Liver (tissue), 9 donors: ENCODE measurements around the gene TAPBPL. TPM values are rescaled to one million over a fixed set of nuclear protein-coding genes. Genes with fewer than 3 reads are reported as not detected.
"Not testable (repeated sequence)": the region's sequence is repeated elsewhere in the genome, so short reads cannot be mapped to it uniquely, and the experiment has no call there.

ENCODE experiments used
- DNase-seq: peaks from one replicate; pipeline ENCODE4 v3.0.0-alpha.2; 2017; ENCODE audit warnings: low spot score
- H3K27ac ChIP-seq, 2 donors: one replicate each; pipeline ENCODE4 v1.7.0; 2013; ENCODE audit warnings: inconsistent platforms in 2 of 2, low read length in 2 of 2, control low read depth in 1 of 2, low read depth in 1 of 2, mild to moderate bottlenecking in 1 of 2
- H3K27me3 ChIP-seq, 4 donors: one replicate each; pipeline versions ENCODE4 v1.6.1 to v1.7.0; 2013; ENCODE audit warnings: low read length in 3 of 4, inconsistent platforms in 1 of 4, mild to moderate bottlenecking in 1 of 4, moderate library complexity in 1 of 4; ENCODE audit not compliant: control insufficient read depth in 4 of 4, insufficient read depth in 4 of 4
- H3K36me3 ChIP-seq, 4 donors: one replicate each; pipeline versions ENCODE4 v1.6.1 to v1.7.0; 2013; ENCODE audit warnings: low read length in 3 of 4, mild to moderate bottlenecking in 3 of 4, low read depth in 1 of 4, moderate library complexity in 1 of 4; ENCODE audit not compliant: control insufficient read depth in 4 of 4, insufficient read depth in 3 of 4
- H3K4me1 ChIP-seq, 4 donors: one replicate each; pipeline versions ENCODE4 v1.6.1 to v1.7.0; 2013; ENCODE audit warnings: low read length in 3 of 4, mild to moderate bottlenecking in 3 of 4, moderate library complexity in 1 of 4; ENCODE audit not compliant: control insufficient read depth in 4 of 4, insufficient read depth in 4 of 4
- H3K4me3 ChIP-seq, 3 donors: one replicate each; pipeline versions ENCODE4 v1.6.1 to v1.7.0; 2013; ENCODE audit warnings: low read length in 3 of 3, control low read depth in 1 of 3, low read depth in 1 of 3, mild to moderate bottlenecking in 1 of 3
- H3K9ac ChIP-seq, 2 donors: one replicate each; pipeline ENCODE4 v1.7.0; 2013; ENCODE audit warnings: low read length in 2 of 2, mild to moderate bottlenecking in 2 of 2, moderate library complexity in 2 of 2, control low read depth in 1 of 2, low read depth in 1 of 2
- H3K9me3 ChIP-seq, 4 donors: one replicate each; pipeline versions ENCODE4 v1.6.1 to v1.7.0; 2013; ENCODE audit warnings: low read length in 3 of 4; ENCODE audit not compliant: control insufficient read depth in 4 of 4
- EGR1 ChIP-seq, 2 donors: IDR thresholded peaks; 2 replicates each; pipeline ENCODE4 v1.6.1; 2016 to 2018; ENCODE audit warnings: antibody characterized with exemption in 2 of 2, low read depth in 2 of 2
- FOXA1 ChIP-seq: IDR thresholded peaks from 2 replicates; pipeline ENCODE4 v1.6.1; 2016; ENCODE audit warnings: antibody characterized with exemption
- FOXA2 ChIP-seq: IDR thresholded peaks from 2 replicates; pipeline ENCODE4 v1.6.1; 2016; ENCODE audit warnings: antibody characterized with exemption
- GABPA ChIP-seq, 2 donors: IDR thresholded peaks in 1 of 2; conservative IDR thresholded peaks in 1 of 2; 2 replicates each; pipeline ENCODE4 v1.6.1; 2016; ENCODE audit warnings: antibody characterized with exemption in 2 of 2, mild to moderate bottlenecking in 1 of 2, moderate library complexity in 1 of 2
- HNF4A ChIP-seq, 2 donors: conservative IDR thresholded peaks; 2 replicates each; pipeline ENCODE4 v1.6.1; 2016; ENCODE audit warnings: antibody characterized with exemption in 2 of 2, mild to moderate bottlenecking in 2 of 2
- HNF4G ChIP-seq: IDR thresholded peaks from 2 replicates; pipeline ENCODE4 v1.6.1; 2016; ENCODE audit warnings: antibody characterized with exemption
- JUND ChIP-seq, 2 donors: IDR thresholded peaks; 2 replicates each; pipeline ENCODE4 v1.6.1; 2016; ENCODE audit warnings: antibody characterized with exemption in 2 of 2
- NR2F2 ChIP-seq: IDR thresholded peaks from 2 replicates; pipeline ENCODE4 v1.6.1; 2016; ENCODE audit warnings: antibody characterized with exemption
- RAD21 ChIP-seq, 2 donors: IDR thresholded peaks; 2 replicates each; pipeline ENCODE4 v1.6.1; 2016; ENCODE audit warnings: antibody characterized with exemption in 2 of 2, mild to moderate bottlenecking in 2 of 2
- RXRA ChIP-seq, 2 donors: IDR thresholded peaks; 2 replicates each; pipeline ENCODE4 v1.6.1; 2017 to 2018; ENCODE audit warnings: antibody characterized with exemption in 2 of 2, mild to moderate bottlenecking in 1 of 2
- SP1 ChIP-seq: IDR thresholded peaks from 2 replicates; pipeline ENCODE4 v1.6.1; 2018; ENCODE audit warnings: antibody characterized with exemption, mild to moderate bottlenecking
- TAF1 ChIP-seq: conservative IDR thresholded peaks from 2 replicates; pipeline ENCODE4 v1.6.1; 2016; ENCODE audit warnings: antibody characterized with exemption, mild to moderate bottlenecking
- YY1 ChIP-seq: IDR thresholded peaks from 2 replicates; pipeline ENCODE4 v1.6.1; 2016; ENCODE audit warnings: antibody characterized with exemption, mild to moderate bottlenecking
- WGBS: extraction: QIAGEN DNeasy Blood & Tissue Kit; methylation state at CpG from one replicate; pipeline ENCODE4 v1.1.7; 2013; 5-methylcytosine and 5-hydroxymethylcytosine counted together
- polyA plus RNA-seq, 2 donors: library from polyadenylated mRNA; stranded (reverse) in 1 of 2; unstranded in 1 of 2; fragments of 200-250 nt in 1 of 2; fragments of >200 nt in 1 of 2; fragmentation: Nextera tagmentation in 1 of 2; extraction: Ambion mirVana in 1 of 2; gene quantifications; one replicate each; pipeline versions ENCODE4 v1.2.1 to v1.2.3, GENCODE V29; 2013 to 2015
- total RNA-seq, 2 donors: library from RNA; depleted of rRNA; stranded (reverse); fragments of >200 nt; gene quantifications; one replicate each; pipeline ENCODE4 v1.2.3, GENCODE V29; 2014
- TF ChIP-seq, protein P1 (sequence below): IDR thresholded peaks from 2 replicates; pipeline ENCODE4 v1.6.1; 2016; ENCODE audit warnings: antibody characterized with exemption
- TF ChIP-seq, protein P2 (sequence below): IDR thresholded peaks from 2 replicates; pipeline ENCODE4 v1.6.1; 2016; ENCODE audit warnings: antibody characterized with exemption
- TF ChIP-seq, protein P3 (sequence below): IDR thresholded peaks from 2 replicates; pipeline ENCODE4 v1.6.1; 2016; ENCODE audit warnings: antibody characterized with exemption
- TF ChIP-seq, protein P4 (sequence below): IDR thresholded peaks from 2 replicates; pipeline ENCODE4 v1.6.1; 2016; ENCODE audit warnings: antibody characterized with exemption, mild to moderate bottlenecking
- TF ChIP-seq, protein P5 (sequence below): fragments of 150-350 bp; IDR thresholded peaks from 2 replicates; pipeline ENCODE4 v1.5.1; 2017; ENCODE audit warnings: improper control_type of control experiment, low read depth, low read length; ENCODE audit not compliant: missing input control
- donor health status: healthy.
- donor health status: healthy.
- donor health status: healthy.
- donor health status: healthy.
- donor health status: healthy.

Gene TAPBPL
- total and polyA plus RNA-seq, 4 donors = 9.5 to 32.9 (median 19.0) TPM

DNA sequence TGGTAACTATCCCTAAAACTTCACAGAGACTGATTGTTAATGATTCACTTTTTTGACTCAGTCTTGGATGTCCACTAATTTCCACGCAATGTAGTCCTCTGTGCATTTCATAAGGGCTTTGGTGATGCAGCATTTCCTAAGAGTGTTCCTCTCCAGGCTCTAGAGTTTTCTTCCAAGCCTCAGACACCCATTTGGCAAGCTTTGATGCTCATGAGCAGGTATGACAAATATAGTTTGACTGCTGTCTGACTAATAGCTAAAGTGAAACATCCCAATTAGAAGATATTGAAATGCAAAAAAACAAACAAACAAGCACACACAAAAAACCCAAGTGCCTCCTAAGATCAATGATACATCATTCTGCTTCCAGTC is 20.1 kb downstream of the TAPBPL start:
- Histone ChIP-seq H3K4me3 (no peak overlapping the region), H3K9ac (no peak overlapping the region), H3K9me3 (no peaks in the 10 kb centered on the region), H3K4me1 (peaks cover 10 to 32% (median 19%) of the 10 kb centered on the region in 4 donors), H3K27me3 (no peaks in the 10 kb centered on the region), H3K36me3 (no peaks in the 10 kb centered on the region), H3K27ac (no peak overlapping the region)
- 85% methylated on average over 1 of the region's 1 CpG for WGBS
- TF ChIP-seq, protein P1, sequence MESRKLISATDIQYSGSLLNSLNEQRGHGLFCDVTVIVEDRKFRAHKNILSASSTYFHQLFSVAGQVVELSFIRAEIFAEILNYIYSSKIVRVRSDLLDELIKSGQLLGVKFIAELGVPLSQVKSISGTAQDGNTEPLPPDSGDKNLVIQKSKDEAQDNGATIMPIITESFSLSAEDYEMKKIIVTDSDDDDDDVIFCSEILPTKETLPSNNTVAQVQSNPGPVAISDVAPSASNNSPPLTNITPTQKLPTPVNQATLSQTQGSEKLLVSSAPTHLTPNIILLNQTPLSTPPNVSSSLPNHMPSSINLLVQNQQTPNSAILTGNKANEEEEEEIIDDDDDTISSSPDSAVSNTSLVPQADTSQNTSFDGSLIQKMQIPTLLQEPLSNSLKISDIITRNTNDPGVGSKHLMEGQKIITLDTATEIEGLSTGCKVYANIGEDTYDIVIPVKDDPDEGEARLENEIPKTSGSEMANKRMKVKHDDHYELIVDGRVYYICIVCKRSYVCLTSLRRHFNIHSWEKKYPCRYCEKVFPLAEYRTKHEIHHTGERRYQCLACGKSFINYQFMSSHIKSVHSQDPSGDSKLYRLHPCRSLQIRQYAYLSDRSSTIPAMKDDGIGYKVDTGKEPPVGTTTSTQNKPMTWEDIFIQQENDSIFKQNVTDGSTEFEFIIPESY = no peak
- TF ChIP-seq, protein P2, sequence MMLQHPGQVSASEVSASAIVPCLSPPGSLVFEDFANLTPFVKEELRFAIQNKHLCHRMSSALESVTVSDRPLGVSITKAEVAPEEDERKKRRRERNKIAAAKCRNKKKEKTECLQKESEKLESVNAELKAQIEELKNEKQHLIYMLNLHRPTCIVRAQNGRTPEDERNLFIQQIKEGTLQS = no peak
- TF ChIP-seq NR2F2 (no peak), HNF4A (conservative IDR thresholded peaks at IDR 0.05) (no peak), SP1 (no peak), YY1 (no peak), RAD21 (IDR thresholded peaks at IDR 0.05) (no peak), TAF1 (no peak), FOXA1 (no peak), GABPA (IDR thresholded peaks at IDR 0.05 in 1 of 2, conservative IDR thresholded peaks at IDR 0.05 in 1 of 2) (no peak), RXRA (IDR thresholded peaks at IDR 0.05) (no peak), FOXA2 (no peak), JUND (IDR thresholded peaks at IDR 0.05) (no peak), EGR1 (IDR thresholded peaks at IDR 0.05; ENCODE audit: low read depth in 2 of 2) (no peak), HNF4G (no peak)
- TF ChIP-seq, protein P3, sequence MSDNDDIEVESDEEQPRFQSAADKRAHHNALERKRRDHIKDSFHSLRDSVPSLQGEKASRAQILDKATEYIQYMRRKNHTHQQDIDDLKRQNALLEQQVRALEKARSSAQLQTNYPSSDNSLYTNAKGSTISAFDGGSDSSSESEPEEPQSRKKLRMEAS = no peak
- TF ChIP-seq, protein P4, sequence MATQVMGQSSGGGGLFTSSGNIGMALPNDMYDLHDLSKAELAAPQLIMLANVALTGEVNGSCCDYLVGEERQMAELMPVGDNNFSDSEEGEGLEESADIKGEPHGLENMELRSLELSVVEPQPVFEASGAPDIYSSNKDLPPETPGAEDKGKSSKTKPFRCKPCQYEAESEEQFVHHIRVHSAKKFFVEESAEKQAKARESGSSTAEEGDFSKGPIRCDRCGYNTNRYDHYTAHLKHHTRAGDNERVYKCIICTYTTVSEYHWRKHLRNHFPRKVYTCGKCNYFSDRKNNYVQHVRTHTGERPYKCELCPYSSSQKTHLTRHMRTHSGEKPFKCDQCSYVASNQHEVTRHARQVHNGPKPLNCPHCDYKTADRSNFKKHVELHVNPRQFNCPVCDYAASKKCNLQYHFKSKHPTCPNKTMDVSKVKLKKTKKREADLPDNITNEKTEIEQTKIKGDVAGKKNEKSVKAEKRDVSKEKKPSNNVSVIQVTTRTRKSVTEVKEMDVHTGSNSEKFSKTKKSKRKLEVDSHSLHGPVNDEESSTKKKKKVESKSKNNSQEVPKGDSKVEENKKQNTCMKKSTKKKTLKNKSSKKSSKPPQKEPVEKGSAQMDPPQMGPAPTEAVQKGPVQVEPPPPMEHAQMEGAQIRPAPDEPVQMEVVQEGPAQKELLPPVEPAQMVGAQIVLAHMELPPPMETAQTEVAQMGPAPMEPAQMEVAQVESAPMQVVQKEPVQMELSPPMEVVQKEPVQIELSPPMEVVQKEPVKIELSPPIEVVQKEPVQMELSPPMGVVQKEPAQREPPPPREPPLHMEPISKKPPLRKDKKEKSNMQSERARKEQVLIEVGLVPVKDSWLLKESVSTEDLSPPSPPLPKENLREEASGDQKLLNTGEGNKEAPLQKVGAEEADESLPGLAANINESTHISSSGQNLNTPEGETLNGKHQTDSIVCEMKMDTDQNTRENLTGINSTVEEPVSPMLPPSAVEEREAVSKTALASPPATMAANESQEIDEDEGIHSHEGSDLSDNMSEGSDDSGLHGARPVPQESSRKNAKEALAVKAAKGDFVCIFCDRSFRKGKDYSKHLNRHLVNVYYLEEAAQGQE = no peak
- TF ChIP-seq, protein P5, sequence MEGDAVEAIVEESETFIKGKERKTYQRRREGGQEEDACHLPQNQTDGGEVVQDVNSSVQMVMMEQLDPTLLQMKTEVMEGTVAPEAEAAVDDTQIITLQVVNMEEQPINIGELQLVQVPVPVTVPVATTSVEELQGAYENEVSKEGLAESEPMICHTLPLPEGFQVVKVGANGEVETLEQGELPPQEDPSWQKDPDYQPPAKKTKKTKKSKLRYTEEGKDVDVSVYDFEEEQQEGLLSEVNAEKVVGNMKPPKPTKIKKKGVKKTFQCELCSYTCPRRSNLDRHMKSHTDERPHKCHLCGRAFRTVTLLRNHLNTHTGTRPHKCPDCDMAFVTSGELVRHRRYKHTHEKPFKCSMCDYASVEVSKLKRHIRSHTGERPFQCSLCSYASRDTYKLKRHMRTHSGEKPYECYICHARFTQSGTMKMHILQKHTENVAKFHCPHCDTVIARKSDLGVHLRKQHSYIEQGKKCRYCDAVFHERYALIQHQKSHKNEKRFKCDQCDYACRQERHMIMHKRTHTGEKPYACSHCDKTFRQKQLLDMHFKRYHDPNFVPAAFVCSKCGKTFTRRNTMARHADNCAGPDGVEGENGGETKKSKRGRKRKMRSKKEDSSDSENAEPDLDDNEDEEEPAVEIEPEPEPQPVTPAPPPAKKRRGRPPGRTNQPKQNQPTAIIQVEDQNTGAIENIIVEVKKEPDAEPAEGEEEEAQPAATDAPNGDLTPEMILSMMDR = no peak
- no peak for DNase-seq

DNA sequence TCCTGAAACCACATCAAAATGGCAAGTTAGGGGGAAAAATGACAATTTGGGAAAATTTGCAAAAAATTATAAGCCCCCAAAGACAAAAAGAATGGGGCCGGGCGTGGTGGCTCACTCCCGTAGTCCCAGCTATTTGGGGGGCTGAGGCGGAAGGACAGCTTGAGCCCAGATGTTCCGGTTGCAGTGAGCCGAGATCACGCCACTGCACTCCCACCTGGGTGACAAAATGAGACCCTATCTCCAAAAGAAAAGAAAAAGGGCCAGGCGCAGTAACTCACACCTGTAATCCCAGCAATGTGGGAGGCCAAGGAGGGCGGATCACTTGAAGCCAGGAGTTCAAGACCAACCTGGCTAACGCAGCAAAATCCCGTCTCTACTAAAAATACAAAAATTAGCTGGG is 20.6 kb downstream of the TAPBPL start:
- peaks cover 9 to 30% (median 18%) of the 10 kb centered on the region in 4 donors for H3K4me1 ChIP-seq
- no peaks in the 10 kb centered on the region for H3K9me3 ChIP-seq
- 94% methylated on average over 11 of the region's 11 CpGs for WGBS
- H3K27me3 ChIP-seq = no peaks in the 10 kb centered on the region
- H3K27ac ChIP-seq = no peak overlapping the region
- H3K36me3 ChIP-seq = no peaks in the 10 kb centered on the region
- no peak overlapping the region for H3K9ac ChIP-seq
- no peak for DNase-seq
- TF ChIP-seq TAF1 = no peak
- TF ChIP-seq, protein P3 = no peak
- H3K4me3 ChIP-seq = no peak overlapping the region

DNA sequence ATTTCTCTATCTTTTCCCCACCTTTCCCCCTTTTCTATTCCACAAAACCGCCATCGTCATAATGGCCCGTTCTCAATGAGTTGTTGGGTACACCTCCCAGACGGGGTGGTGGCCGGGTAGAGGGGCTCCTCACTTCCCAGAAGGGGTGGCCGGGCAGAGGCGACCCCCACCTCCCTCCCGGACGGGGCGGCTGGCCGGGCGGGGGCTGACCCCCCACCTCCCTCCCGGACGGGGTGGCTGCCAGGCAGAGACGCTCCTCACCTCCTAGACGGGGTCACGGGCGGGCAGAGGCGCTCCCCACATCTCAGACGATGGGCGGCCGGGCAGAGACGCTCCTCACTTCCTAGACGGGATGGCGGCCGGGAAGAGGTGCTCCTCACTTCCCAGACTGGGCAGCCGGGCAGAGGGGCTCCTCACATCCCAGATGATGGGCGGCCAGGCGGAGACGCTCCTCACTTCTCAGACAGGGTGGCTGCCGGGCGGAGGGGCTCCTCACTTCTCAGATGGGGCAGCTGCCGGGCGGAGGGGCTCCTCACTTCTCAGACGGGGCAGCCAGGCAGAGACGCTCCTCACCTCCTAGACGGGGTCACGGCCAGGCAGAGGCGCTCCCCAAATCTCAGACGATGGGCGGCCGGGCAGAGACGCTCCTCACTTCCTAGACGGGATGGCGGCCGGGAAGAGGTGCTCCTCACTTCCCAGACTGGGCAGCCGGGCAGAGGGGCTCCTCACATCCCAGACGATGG is 23.6 kb downstream of the TAPBPL start:
- not testable (repeated sequence) for H3K36me3 ChIP-seq, H3K9me3 ChIP-seq, H3K4me1 ChIP-seq, H3K9ac ChIP-seq, H3K27ac ChIP-seq, DNase-seq, H3K27me3 ChIP-seq, H3K4me3 ChIP-seq
- WGBS = 96% methylated on average over 48 of the region's 48 CpGs
